A549 (cell line): ENCODE data around the gene ZMYND12. TPM values are rescaled to one million over a fixed set of nuclear protein-coding genes. Genes with fewer than 3 reads are reported as not detected.

Experiments used
- ATAC-seq, 2 experiments: fragments of 200-7000 bp in 1 of 2; fragments of >200 bp in 1 of 2; cut with Nextera tagmentation in 1 of 2; cut with Tn5 transposase in 1 of 2; 3 replicates each; pipeline versions ENCODE4 v1.8.0 to v1.9.1; 2018 to 2020; ENCODE audit warnings: mild to moderate bottlenecking in 1 of 2, moderate library complexity in 1 of 2
- CTCF ChIA-PET: fragments of 300-600 bp; sonication (Branson Sonifier 250); formaldehyde crosslinking; extraction: SDS; loops from one replicate; lab custom pipeline; 2021; ENCODE audit warnings: antibody characterized with exemption, inconsistent platforms; lab: Yijun Ruan, JAX
- POLR2A ChIA-PET: fragments of 350-600 bp; formaldehyde crosslinking; extraction: SDS; loops from one replicate; lab custom pipeline; 2021; ENCODE audit warnings: antibody characterized with exemption, inconsistent platforms; lab: Yijun Ruan, JAX
- DNase-seq, 2 experiments: peaks; one replicate each; pipeline versions ENCODE4 v3.0.0 to v3.0.0-alpha.2; 2011 to 2016; ENCODE audit warnings: low read depth in 1 of 2, low spot score in 1 of 2
- FAIRE-seq: peaks from 2 replicates; lab custom pipeline; 2011; peaks lifted over from hg19 to GRCh38; lab: Jason Lieb, UNC
- H3K27ac ChIP-seq, 2 experiments: fragments of >200 bp; sonication (Bioruptor Twin); formaldehyde crosslinking; 3 replicates each; pipeline ENCODE4 v1.5.1; 2016 to 2017
- H3K4me1 ChIP-seq: fragments of >200 bp; sonication (Bioruptor Twin); formaldehyde crosslinking; 3 replicates; pipeline ENCODE4 v1.6.1; 2016
- H3K4me2 ChIP-seq: fragments of >200 bp; sonication (Bioruptor Twin); formaldehyde crosslinking; 3 replicates; pipeline ENCODE4 v1.6.1; 2016
- H3K4me3 ChIP-seq: fragments of >200 bp; sonication (Bioruptor Twin); formaldehyde crosslinking; 3 replicates; pipeline ENCODE4 v1.5.1; 2016
- H3K9me3 ChIP-seq: fragments of >200 bp; sonication (Bioruptor Twin); formaldehyde crosslinking; 3 replicates; pipeline ENCODE4 v1.6.1; 2016
- CBX8 ChIP-seq: fragments of 200-600 bp; sonication (generic); IDR thresholded peaks from 2 replicates; pipeline ENCODE4 v1.6.1; 2016
- EP300 ChIP-seq, 2 experiments: fragments of >200 bp; sonication (Bioruptor Twin); formaldehyde crosslinking; IDR thresholded peaks; 2 replicates in 1 of 2; 3 replicates in 1 of 2; pipeline ENCODE4 v1.6.1; 2016 to 2017
- FOSB ChIP-seq: fragments of 250-450 bp; sonication (Bioruptor Pico); IDR thresholded peaks from 2 replicates; pipeline ENCODE4 v1.5.0; 2020; ENCODE audit warnings: mild to moderate bottlenecking, moderate library complexity
- FOSL2 ChIP-seq, 2 experiments: fragments of 450-650 bp in 1 of 2; fragments of >200 bp in 1 of 2; sonication (Bioruptor Twin) in 1 of 2; formaldehyde crosslinking; IDR thresholded peaks; 2 replicates each; pipeline versions ENCODE4 v1.5.0 to v1.6.1; 2016 to 2020; ENCODE audit warnings: mild to moderate bottlenecking in 1 of 2, moderate library complexity in 1 of 2
- GATA3 ChIP-seq: IDR thresholded peaks from 2 replicates; pipeline ENCODE4 v1.6.1; 2012; ENCODE audit warnings: borderline replicate concordance
- HDAC2 ChIP-seq: fragments of 200-600 bp; sonication (generic); IDR thresholded peaks from 2 replicates; pipeline ENCODE4 v1.6.1; 2016
- HOXB5 ChIP-seq: fragments of 250-450 bp; sonication (Bioruptor Pico); IDR thresholded peaks from 2 replicates; pipeline ENCODE4 v1.5.0; 2020; ENCODE audit warnings: mild to moderate bottlenecking, moderate library complexity
- JUNB ChIP-seq: fragments of >200 bp; sonication (Bioruptor Twin); formaldehyde crosslinking; IDR thresholded peaks from 2 replicates; pipeline ENCODE4 v1.6.1; 2016
- KDM1A ChIP-seq: fragments of 200-600 bp; sonication (generic); IDR thresholded peaks from 2 replicates; pipeline ENCODE4 v1.6.1; 2016; ENCODE audit warnings: low read depth, mild to moderate bottlenecking
- MAFK ChIP-seq: fragments of 450-650 bp; IDR thresholded peaks from 2 replicates; pipeline ENCODE4 v1.6.1; 2014; ENCODE audit not compliant: partially characterized antibody
- MAZ ChIP-seq: fragments of 150-350 bp; IDR thresholded peaks from 2 replicates; pipeline ENCODE4 v1.6.1; 2014; ENCODE audit warnings: antibody characterized with exemption, low read depth, low read length, borderline replicate concordance
- RNF2 ChIP-seq: fragments of 200-600 bp; sonication (generic); IDR thresholded peaks from 2 replicates; pipeline ENCODE4 v1.6.1; 2016; ENCODE audit warnings: low read depth, mild to moderate bottlenecking, antibody characterized with exemption, moderate library complexity, borderline replicate concordance
- SMC3 ChIP-seq: fragments of >200 bp; sonication (Bioruptor Twin); formaldehyde crosslinking; IDR thresholded peaks from 3 replicates; pipeline ENCODE4 v1.6.1; 2018; ENCODE audit warnings: inconsistent platforms
- WGBS: methylation state at CpG from one replicate; pipeline ENCODE4 v1.1.6; 2017; ENCODE audit errors: missing lambda C conversion rate; 5-methylcytosine and 5-hydroxymethylcytosine counted together
- polyA plus RNA-seq, 4 experiments: library from polyadenylated mRNA; depleted of rRNA in 3 of 4; stranded (reverse); fragments of >200 nt; fragmentation: RNase III in 1 of 4; extraction: RNeasy Plus Mini Kit Qiagen cat#74134 plus additional on column Dnase treatment in 1 of 4; gene quantifications; 2 replicates in 3 of 4; 3 replicates in 1 of 4; pipeline ENCODE4 v1.2.3, GENCODE V29; 2011 to 2017
- TF ChIP-seq, protein P1 (sequence below): IDR thresholded peaks from 2 replicates; pipeline ENCODE4 v1.6.1; 2012
- TF ChIP-seq, protein P2 (sequence below): IDR thresholded peaks from 2 replicates; pipeline ENCODE4 v1.6.1; 2012; ENCODE audit warnings: low read depth, borderline replicate concordance
- TF ChIP-seq, protein P3 (sequence below): fragments of 150-350 bp; IDR thresholded peaks from 2 replicates; pipeline ENCODE4 v1.6.1; 2014; ENCODE audit warnings: low read depth, mild to moderate bottlenecking, low read length
- TF ChIP-seq, protein P4 (sequence below): fragments of >200 bp; sonication (Bioruptor Twin); formaldehyde crosslinking; IDR thresholded peaks from 3 replicates; pipeline ENCODE4 v1.5.1; 2016

The ZMYND12 gene
- polyA plus RNA-seq, 2 of the 4 experiments (the other 2 are of a cell fraction), result 0.37 to 0.90 TPM

DNA sequence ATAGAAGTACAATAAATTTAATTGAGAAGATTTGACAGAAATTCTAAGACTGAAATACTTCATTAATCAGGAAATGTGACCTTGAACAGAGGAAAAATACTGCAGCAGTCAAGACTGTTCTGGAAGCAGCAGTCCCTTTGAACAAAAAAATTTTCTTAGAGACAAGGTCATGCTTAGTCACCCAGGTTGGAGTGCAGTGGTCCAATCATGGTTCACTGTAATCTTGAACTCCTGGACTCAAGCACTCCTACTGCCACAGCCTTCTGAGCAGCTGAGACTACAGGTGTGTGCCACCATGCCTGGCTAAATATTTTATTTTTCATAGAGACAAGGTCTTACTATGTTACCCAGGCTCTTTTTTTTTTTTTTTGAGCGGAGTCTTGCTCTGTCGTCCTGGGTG is 5.4 kb upstream of the ZMYND12 start:
- H3K27ac ChIP-seq, result no peak overlapping the region
- ATAC-seq (no peak), DNase-seq (no peak), FAIRE-seq (no peak)
- TF ChIP-seq EP300 (IDR thresholded peaks at IDR 0.05) (no peak), FOSB (CRISPR knock-in tag) (no peak), HDAC2 (no peak), SMC3 (no peak)
- TF ChIP-seq, protein P1, sequence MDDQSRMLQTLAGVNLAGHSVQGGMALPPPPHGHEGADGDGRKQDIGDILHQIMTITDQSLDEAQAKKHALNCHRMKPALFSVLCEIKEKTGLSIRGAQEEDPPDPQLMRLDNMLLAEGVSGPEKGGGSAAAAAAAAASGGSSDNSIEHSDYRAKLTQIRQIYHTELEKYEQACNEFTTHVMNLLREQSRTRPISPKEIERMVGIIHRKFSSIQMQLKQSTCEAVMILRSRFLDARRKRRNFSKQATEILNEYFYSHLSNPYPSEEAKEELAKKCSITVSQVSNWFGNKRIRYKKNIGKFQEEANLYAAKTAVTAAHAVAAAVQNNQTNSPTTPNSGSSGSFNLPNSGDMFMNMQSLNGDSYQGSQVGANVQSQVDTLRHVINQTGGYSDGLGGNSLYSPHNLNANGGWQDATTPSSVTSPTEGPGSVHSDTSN, result no peak
- H3K9me3 ChIP-seq, result no peaks in the 10 kb centered on the region
- ChIA-PET POLR2A (no interaction called here), CTCF (no interaction called here)
- no peak overlapping the region for H3K4me2 ChIP-seq
- H3K4me3 ChIP-seq, result no peak overlapping the region
- WGBS, result 78% methylated on average over 2 of the region's 2 CpGs
- peaks cover 24% of the 10 kb centered on the region for H3K4me1 ChIP-seq

DNA sequence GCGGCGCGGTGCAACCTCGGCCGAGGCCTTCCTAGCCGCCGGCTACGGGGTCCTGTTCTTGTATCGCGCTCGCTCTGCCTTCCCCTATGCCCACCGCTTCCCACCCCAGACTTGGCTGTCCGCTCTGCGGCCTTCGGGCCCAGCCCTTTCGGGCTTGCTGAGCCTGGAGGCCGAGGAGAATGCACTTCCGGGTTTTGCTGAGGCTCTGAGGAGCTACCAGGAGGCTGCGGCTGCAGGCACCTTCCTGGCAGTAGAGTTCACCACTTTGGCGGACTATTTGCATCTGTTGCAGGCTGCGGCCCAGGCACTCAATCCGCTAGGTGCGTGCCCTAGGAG is 900 bp upstream of the ZMYND12 start:
- CTCF ChIA-PET, result interaction anchor here (0.7 kb wide), 1 partner anchor 157 kb away, joined by 3 read pairs; no protein-coding TSS in a partner anchor

GRCh38 chr1:42454403-42454802 is 1.4 kb downstream of the ZMYND12 start:
- no peak overlapping the region for H3K4me2 ChIP-seq
- no peak overlapping the region for H3K4me3 ChIP-seq
- no peak for FAIRE-seq
- H3K9me3 ChIP-seq, result no peaks in the 10 kb centered on the region
- POLR2A ChIA-PET, result no interaction called here
- WGBS, result 89% methylated on average over 5 of the region's 5 CpGs
- ATAC-seq, result no peak
- CTCF ChIA-PET, result interaction anchor here (0.7 kb wide), 1 partner anchor 177 kb away, joined by 3 read pairs; no protein-coding TSS in a partner anchor
- DNase-seq, result no peak
- no peak overlapping the region for H3K27ac ChIP-seq
- TF ChIP-seq FOSL2 (IDR thresholded peaks at IDR 0.05) (no peak), FOSL2 (CRISPR knock-in tag; IDR thresholded peaks at IDR 0.05) (no peak), RNF2 (no peak), MAFK (no peak), HOXB5 (CRISPR knock-in tag) (no peak), MAZ (no peak), JUNB (no peak), GATA3 (no peak)
- TF ChIP-seq, protein P2, sequence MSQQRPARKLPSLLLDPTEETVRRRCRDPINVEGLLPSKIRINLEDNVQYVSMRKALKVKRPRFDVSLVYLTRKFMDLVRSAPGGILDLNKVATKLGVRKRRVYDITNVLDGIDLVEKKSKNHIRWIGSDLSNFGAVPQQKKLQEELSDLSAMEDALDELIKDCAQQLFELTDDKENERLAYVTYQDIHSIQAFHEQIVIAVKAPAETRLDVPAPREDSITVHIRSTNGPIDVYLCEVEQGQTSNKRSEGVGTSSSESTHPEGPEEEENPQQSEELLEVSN, result no peak
- TF ChIP-seq, protein P3, sequence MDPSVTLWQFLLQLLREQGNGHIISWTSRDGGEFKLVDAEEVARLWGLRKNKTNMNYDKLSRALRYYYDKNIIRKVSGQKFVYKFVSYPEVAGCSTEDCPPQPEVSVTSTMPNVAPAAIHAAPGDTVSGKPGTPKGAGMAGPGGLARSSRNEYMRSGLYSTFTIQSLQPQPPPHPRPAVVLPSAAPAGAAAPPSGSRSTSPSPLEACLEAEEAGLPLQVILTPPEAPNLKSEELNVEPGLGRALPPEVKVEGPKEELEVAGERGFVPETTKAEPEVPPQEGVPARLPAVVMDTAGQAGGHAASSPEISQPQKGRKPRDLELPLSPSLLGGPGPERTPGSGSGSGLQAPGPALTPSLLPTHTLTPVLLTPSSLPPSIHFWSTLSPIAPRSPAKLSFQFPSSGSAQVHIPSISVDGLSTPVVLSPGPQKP, result no peak
- peaks cover 13% of the 10 kb centered on the region; the same call in 1 of the 3 replicates for H3K4me1 ChIP-seq

More for the DNA sequence above, 900 bp upstream of the ZMYND12 start:
- POLR2A ChIA-PET, result interaction anchor here (0.6 kb wide), 2 partner anchors 37 to 225 kb away, joined by 3 read pairs; partner anchors contain the start of gene YBX1
- H3K4me2 ChIP-seq, result peak overlapping the region; percentile 98
- peak; percentile 71 to 83; a peak in 5 of 6 replicates for ATAC-seq
- peaks cover 13% of the 10 kb centered on the region; the same call in 1 of the 3 replicates for H3K4me1 ChIP-seq
- peak overlapping the region; percentile 94 to 100 for H3K27ac ChIP-seq
- peak; percentile 53 to 57 for DNase-seq
- no peak for FAIRE-seq
- TF ChIP-seq CBX8 (no peak), KDM1A (no peak)
- TF ChIP-seq, protein P4, sequence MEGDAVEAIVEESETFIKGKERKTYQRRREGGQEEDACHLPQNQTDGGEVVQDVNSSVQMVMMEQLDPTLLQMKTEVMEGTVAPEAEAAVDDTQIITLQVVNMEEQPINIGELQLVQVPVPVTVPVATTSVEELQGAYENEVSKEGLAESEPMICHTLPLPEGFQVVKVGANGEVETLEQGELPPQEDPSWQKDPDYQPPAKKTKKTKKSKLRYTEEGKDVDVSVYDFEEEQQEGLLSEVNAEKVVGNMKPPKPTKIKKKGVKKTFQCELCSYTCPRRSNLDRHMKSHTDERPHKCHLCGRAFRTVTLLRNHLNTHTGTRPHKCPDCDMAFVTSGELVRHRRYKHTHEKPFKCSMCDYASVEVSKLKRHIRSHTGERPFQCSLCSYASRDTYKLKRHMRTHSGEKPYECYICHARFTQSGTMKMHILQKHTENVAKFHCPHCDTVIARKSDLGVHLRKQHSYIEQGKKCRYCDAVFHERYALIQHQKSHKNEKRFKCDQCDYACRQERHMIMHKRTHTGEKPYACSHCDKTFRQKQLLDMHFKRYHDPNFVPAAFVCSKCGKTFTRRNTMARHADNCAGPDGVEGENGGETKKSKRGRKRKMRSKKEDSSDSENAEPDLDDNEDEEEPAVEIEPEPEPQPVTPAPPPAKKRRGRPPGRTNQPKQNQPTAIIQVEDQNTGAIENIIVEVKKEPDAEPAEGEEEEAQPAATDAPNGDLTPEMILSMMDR, result no peak
- TF ChIP-seq, all 56 proteins: peak for 0
- 0% methylated on average over 1 of the region's 23 CpGs for WGBS
- peak overlapping the region; percentile 86 for H3K4me3 ChIP-seq
- no peaks in the 10 kb centered on the region for H3K9me3 ChIP-seq
